Testis (tissue), 3 donors: ENCODE data around the gene VPS35L. TPM values are rescaled to one million over a fixed set of nuclear protein-coding genes. Genes with fewer than 3 reads are reported as not detected.

ENCODE experiments used
- DNase-seq: peaks from one replicate; pipeline ENCODE4 v3.0.0-alpha.2; 2019
- H3K27ac ChIP-seq, 2 donors: fragments of 200-600 bp; sonication (generic); one replicate each; pipeline ENCODE4 v1.5.1; 2019
- H3K27me3 ChIP-seq: fragments of 200-600 bp; sonication (generic); one replicate; pipeline ENCODE4 v1.5.1; 2019
- H3K36me3 ChIP-seq: fragments of 200-600 bp; sonication (generic); one replicate; pipeline ENCODE4 v1.5.1; 2017; ENCODE audit warnings: low read depth; ENCODE audit errors: missing control alignments
- H3K4me1 ChIP-seq: fragments of 200-600 bp; sonication (generic); one replicate; pipeline ENCODE4 v1.5.1; 2019
- H3K4me3 ChIP-seq, 2 donors: fragments of 200-600 bp; sonication (generic); one replicate each; pipeline ENCODE4 v1.5.1; 2017 to 2019
- H3K9me3 ChIP-seq: fragments of 200-600 bp; sonication (generic); one replicate; pipeline ENCODE4 v1.5.1; 2017
- POLR2A ChIP-seq: fragments of 450-650 bp; IDR thresholded peaks from one replicate; pipeline ENCODE4 v1.6.1; 2017; ENCODE audit warnings: antibody characterized with exemption, mild to moderate bottlenecking, moderate library complexity
- WGBS, 2 donors: methylation state at CpG; one replicate each; pipeline ENCODE4 v1.1.5; 2018; 5-methylcytosine and 5-hydroxymethylcytosine counted together
- intact Hi-C: fragments of 100-400 bp; cut with DNase I; formaldehyde crosslinking; loops from one replicate; pipeline ENCODE4 v1.15.1; 2023; ENCODE audit warnings: low total_unique reads
- polyA plus RNA-seq: library from polyadenylated mRNA; stranded (reverse); fragments of 350-450 nt; fragmentation: Illumina TruSeq; extraction: RNeasy Lipid Tissue Mini Kit (QIAGEN cat#74804); gene quantifications from one replicate; pipeline ENCODE4 v1.2.3, GENCODE V29; 2014; ENCODE audit warnings: low read depth, low replicate concordance; ENCODE audit not compliant: insufficient read depth
- total RNA-seq, 2 donors: library from RNA; depleted of rRNA; stranded (reverse); fragments of >200 nt; gene quantifications; one replicate each; pipeline ENCODE4 v1.2.3, GENCODE V29; 2016
- TF ChIP-seq, protein P1 (sequence below), 3 experiments: fragments of 450-650 bp in 2 of 3; fragments of 200-600 bp in 1 of 3; sonication (generic) in 1 of 3; IDR thresholded peaks; one replicate each; pipeline ENCODE4 v1.5.1; 2016 to 2019; ENCODE audit warnings: antibody characterized with exemption in 3 of 3, mild to moderate bottlenecking in 2 of 3, moderate library complexity in 1 of 3

The VPS35L gene
- total and polyA plus RNA-seq, 3 donors from 2014 or later = 76.1 to 88.9 (median 80.5) TPM

DNA sequence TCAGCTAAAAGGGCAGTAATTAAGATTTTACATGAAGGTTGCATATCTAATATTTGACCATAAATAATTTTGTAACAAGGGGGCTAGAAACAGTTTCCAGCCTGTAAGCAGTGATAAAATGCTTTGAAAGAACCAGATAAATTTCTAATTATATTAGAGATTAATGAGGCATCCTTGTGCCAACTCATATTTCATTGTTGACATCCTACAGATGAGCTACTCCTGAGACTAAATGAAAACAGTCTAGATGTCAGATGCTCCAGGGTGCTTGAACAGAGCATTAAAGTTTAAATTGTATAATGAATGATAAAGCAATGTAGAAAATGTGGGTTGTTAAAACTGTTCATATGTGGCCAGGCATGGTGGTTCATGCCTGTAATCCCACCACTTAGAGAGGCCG, 185.9 kb downstream of the VPS35L start:
- Histone ChIP-seq H3K36me3 (no peaks in the 10 kb centered on the region), H3K4me3 (no peak overlapping the region), H3K27me3 (no peaks in the 10 kb centered on the region), H3K27ac (no peak overlapping the region), H3K9me3 (no peaks in the 10 kb centered on the region), H3K4me1 (no peaks in the 10 kb centered on the region)
- 92 to 94% methylated on average over 1 of the region's 1 CpG for WGBS, 2 donors
- intact Hi-C loops = no loop called here
- DNase-seq = no peak
- no peak for TF ChIP-seq POLR2A
- TF ChIP-seq, protein P1, sequence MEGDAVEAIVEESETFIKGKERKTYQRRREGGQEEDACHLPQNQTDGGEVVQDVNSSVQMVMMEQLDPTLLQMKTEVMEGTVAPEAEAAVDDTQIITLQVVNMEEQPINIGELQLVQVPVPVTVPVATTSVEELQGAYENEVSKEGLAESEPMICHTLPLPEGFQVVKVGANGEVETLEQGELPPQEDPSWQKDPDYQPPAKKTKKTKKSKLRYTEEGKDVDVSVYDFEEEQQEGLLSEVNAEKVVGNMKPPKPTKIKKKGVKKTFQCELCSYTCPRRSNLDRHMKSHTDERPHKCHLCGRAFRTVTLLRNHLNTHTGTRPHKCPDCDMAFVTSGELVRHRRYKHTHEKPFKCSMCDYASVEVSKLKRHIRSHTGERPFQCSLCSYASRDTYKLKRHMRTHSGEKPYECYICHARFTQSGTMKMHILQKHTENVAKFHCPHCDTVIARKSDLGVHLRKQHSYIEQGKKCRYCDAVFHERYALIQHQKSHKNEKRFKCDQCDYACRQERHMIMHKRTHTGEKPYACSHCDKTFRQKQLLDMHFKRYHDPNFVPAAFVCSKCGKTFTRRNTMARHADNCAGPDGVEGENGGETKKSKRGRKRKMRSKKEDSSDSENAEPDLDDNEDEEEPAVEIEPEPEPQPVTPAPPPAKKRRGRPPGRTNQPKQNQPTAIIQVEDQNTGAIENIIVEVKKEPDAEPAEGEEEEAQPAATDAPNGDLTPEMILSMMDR (IDR thresholded peaks at IDR 0.05) = no peak

DNA sequence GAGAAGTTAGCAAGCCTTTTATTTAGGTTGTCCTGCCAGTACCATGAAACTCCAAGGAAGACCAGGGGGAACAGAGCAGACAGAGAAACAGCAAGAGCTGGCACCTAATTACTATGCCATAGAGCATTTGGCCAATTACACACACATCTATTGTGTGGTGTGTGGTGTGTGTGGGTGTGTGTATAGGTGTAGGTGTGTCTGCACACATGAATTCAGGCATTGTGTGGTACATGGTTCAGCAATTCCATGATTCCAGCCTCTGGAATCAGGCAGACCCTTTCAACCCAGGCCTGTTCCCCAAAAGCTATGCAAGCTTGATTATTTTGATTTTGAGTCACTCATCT, 188.3 kb downstream of the VPS35L start:
- no peaks in the 10 kb centered on the region for H3K4me1 ChIP-seq
- intact Hi-C loops = no loop called here
- no peaks in the 10 kb centered on the region for H3K36me3 ChIP-seq
- TF ChIP-seq, protein P1 (IDR thresholded peaks at IDR 0.05) = no peak
- no peak for TF ChIP-seq POLR2A
- no peak overlapping the region for H3K4me3 ChIP-seq
- H3K9me3 ChIP-seq = no peaks in the 10 kb centered on the region
- no peak for DNase-seq
- H3K27me3 ChIP-seq = no peaks in the 10 kb centered on the region
- no peak overlapping the region for H3K27ac ChIP-seq

DNA sequence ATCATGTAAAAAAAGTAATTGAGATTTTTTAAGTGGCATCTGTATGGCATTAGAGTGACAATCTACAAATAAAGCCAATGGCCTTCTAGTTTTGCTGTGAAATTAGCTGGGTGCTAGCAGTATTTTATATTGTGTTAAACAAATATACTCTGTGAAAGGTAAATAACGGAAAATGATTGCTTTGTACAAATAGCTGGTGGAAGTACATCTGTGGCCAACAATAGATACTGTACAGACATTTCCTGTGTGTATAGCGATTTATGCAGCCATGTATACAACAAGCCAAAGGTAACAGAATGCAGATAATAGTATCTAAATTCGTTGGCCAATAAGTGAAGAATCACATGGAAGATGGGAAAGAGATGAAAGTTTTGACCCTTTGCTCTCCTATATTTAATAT, 189.2 kb downstream of the VPS35L start:
- Histone ChIP-seq H3K4me1 (no peaks in the 10 kb centered on the region), H3K27me3 (no peaks in the 10 kb centered on the region), H3K4me3 (no peak overlapping the region), H3K36me3 (no peaks in the 10 kb centered on the region), H3K9me3 (no peaks in the 10 kb centered on the region), H3K27ac (no peak overlapping the region)
- 82 to 89% methylated on average over 3 of the region's 3 CpGs for WGBS, 2 donors
- no peak for DNase-seq
- TF ChIP-seq, protein P1 (IDR thresholded peaks at IDR 0.05) = no peak
- no peak for TF ChIP-seq POLR2A
- intact Hi-C loops = no loop called here

DNA sequence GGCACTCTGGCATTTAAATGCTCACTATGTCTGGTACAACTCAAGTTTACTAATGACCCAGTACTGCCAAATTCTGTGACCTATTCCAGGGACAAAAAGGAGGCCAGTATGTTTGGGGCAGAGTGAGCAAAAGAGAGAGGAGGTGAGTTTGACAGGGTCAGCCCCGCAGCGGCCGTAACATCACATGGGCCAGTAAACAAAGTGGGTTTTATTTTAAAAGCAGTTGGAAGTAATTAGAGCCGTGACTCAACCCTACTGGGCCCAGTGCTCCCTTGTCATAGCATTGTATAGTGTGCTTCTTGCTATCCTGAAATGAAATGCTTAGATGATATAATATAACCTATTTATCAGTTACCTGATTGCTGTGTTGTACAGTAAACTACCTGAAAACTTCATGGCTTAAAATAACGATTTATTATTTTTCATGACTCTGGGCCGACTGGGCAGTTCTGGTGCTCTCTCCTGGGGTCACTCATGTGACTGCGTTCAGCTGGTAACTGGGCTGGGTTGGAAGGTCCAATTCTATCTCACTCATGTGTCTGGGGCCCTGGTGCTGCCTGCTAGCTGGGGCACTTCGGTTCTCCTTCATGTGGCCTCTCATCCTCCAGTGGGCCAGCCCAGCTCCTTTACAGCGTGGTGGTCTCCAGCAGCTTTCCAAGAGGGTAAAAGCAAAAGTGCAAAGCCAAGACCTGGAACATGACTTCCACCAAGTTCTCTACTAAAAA, 189.9 kb downstream of the VPS35L start:
- WGBS, 2 donors = 93 to 97% methylated on average over 9 of the region's 9 CpGs
- H3K27ac ChIP-seq = no peak overlapping the region
- H3K9me3 ChIP-seq = no peaks in the 10 kb centered on the region
- H3K36me3 ChIP-seq = no peaks in the 10 kb centered on the region
- intact Hi-C loops = no loop called here
- no peak for TF ChIP-seq POLR2A
- TF ChIP-seq, protein P1 (IDR thresholded peaks at IDR 0.05) = no peak
- H3K4me1 ChIP-seq = no peaks in the 10 kb centered on the region
- no peak overlapping the region for H3K4me3 ChIP-seq
- no peaks in the 10 kb centered on the region for H3K27me3 ChIP-seq
- DNase-seq = no peak

DNA sequence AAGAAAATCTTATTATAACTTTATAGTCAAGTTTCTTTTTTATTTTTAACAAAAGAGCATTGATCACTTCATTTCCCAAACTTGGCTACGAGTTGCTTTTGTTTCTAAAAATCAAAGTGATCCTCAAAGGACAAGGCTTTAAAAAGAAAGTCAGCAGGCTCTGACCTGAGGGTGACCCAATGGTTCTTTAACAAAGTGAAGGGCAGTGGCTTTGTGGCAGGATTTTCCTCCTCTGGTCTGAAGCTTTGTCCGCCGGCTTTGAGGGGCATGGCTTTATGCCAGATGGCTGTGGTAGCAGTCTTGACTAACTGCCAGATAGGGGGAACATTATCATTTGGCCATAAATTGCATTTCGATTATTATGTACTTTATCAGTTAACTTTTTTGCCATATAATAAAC, 191.1 kb downstream of the VPS35L start:
- H3K36me3 ChIP-seq = no peaks in the 10 kb centered on the region
- no peak for DNase-seq
- intact Hi-C loops = no loop called here
- WGBS, 2 donors = 41 to 54% methylated on average over 4 of the region's 4 CpGs
- no peaks in the 10 kb centered on the region for H3K4me1 ChIP-seq
- TF ChIP-seq POLR2A = no peak
- TF ChIP-seq, protein P1 (IDR thresholded peaks at IDR 0.05) = no peak
- H3K9me3 ChIP-seq = no peaks in the 10 kb centered on the region
- no peak overlapping the region for H3K4me3 ChIP-seq
- H3K27me3 ChIP-seq = no peaks in the 10 kb centered on the region
- H3K27ac ChIP-seq = no peak overlapping the region
